ENCODE data around the gene CDH2.

Gene CDH2

GRCh38 chr18:28174181-28174905 lies 2.6 kb downstream of the CDH2 start:
- no peak for DNase-seq
- in situ Hi-C loops (cut with MboI; ENCODE audit: low pct_unique_long_range_greater_than_20kb, low sequenced_read_pairs), result no loop called here

DNA sequence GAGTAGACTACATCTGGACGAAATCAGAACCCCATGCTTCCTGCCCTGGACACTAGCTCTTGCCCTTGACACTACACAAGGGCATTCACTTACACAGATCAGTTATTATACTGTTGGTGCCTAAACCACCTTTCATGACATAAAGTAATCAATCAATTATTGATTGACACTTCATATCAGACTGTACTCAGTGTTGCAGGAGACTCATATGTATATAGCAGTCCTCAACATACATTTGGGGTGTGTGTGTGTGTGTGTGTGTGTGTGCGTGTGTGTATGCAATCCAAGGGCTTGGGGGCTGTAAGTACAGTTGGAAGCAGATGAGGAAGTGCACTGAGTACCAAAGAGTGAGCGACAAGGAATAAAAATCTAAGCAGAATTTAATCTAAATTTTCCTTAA lies 5.1 kb downstream of the CDH2 start:
- no peak for DNase-seq
- in situ Hi-C loops (cut with MboI; ENCODE audit: low pct_unique_long_range_greater_than_20kb, low sequenced_read_pairs), result no loop called here

- DNase-seq, result no peak
- in situ Hi-C loops (cut with MboI; ENCODE audit: low pct_unique_long_range_greater_than_20kb, low sequenced_read_pairs), result no loop called here
Measured at GRCh38 chr18:28168725-28169124, 8.2 kb downstream of the CDH2 start.

GRCh38 chr18:28167835-28168349 lies 9.0 kb downstream of the CDH2 start:
- in situ Hi-C loops (cut with MboI; ENCODE audit: low pct_unique_long_range_greater_than_20kb, low sequenced_read_pairs), result no loop called here
- no peak for DNase-seq

GRCh38 chr18:28164771-28165483 lies 12.0 kb downstream of the CDH2 start:
- in situ Hi-C loops (cut with MboI; ENCODE audit: low pct_unique_long_range_greater_than_20kb, low sequenced_read_pairs), result no loop called here
- DNase-seq, result no peak

- DNase-seq, result no peak
- in situ Hi-C loops (cut with MboI; ENCODE audit: low pct_unique_long_range_greater_than_20kb, low sequenced_read_pairs), result no loop called here
Measured at GRCh38 chr18:28163201-28163775, 13.6 kb downstream of the CDH2 start.

DNA sequence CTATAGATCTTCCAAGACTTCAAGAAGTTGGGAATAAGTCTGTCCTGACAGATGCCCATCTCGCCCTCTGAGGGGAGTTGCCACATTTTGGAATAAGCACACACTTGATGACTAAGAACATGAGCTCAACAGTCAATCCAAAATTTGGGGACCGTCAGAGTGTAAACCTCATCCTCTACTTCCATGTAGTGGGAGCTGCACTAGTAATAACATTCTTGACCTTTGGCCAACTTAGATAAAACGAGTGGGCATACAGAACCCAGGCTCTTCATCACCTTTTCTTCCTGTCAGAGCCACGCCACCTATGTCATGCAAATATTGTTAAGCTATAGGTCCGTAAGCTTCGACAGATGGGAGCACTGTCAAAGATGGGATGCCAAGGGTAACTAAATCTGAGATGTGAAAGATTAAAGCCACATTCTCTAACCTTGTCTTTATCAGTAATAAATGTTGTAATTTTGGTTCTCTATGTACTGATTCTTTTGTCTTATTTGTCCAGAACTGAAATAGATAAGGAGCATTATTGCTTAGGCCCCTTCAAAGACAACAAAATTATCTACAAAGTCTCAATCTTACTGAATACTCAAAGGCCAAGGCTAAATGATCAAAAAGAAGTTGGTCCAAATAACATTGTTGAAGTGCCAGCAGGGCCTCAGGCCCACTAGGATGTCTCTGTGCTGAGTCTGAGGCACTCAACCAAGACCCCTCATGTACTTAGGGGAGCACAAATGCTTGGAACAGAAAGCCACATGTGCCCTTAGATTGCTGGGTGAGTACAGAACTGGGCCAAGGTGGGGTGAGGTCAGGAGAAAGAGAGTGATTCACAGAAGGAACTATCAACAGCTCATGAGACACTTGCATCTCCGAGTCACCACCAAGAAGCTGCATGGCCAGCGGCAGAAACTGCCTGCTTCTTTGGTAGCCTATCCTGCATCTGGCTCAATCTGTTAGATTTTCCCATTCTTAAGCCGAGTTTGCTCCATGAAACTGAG lies 15.0 kb downstream of the CDH2 start:
- in situ Hi-C loops (cut with MboI; ENCODE audit: low pct_unique_long_range_greater_than_20kb, low sequenced_read_pairs), result no loop called here
- DNase-seq, result no peak

- in situ Hi-C loops (cut with MboI; ENCODE audit: low pct_unique_long_range_greater_than_20kb, low sequenced_read_pairs), result no loop called here
- no peak for DNase-seq
Measured at GRCh38 chr18:28159055-28159454, 17.9 kb downstream of the CDH2 start.

DNA sequence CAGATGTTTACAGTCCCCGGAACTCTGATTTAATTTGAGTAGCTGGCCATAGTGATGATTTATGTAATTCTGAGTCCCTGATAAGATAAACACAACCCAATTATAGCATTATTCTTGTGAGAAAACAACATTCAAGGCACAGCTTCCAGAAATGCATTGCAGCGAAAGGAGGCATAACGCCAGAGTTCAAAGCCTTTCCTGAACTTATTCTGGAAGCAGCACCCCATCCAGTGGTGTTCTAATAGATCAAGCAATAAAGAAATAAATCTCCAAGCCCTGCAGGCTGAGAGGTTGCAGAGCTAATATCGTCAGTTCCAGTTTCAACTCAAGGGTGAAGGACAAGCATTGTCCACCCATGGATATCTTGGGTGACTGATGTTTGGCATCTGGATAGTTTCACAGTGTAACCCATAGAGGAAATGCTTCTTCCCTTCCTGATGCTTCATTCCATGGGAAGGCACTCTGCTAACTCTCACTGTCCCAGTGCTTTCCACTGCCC lies 18.8 kb downstream of the CDH2 start:
- in situ Hi-C loops (cut with MboI; ENCODE audit: low pct_unique_long_range_greater_than_20kb, low sequenced_read_pairs), result no loop called here
- no peak for DNase-seq

GRCh38 chr18:28153485-28154065 lies 23.4 kb downstream of the CDH2 start:
- in situ Hi-C loops (cut with MboI; ENCODE audit: low pct_unique_long_range_greater_than_20kb, low sequenced_read_pairs), result no loop called here
- no peak for DNase-seq

DNA sequence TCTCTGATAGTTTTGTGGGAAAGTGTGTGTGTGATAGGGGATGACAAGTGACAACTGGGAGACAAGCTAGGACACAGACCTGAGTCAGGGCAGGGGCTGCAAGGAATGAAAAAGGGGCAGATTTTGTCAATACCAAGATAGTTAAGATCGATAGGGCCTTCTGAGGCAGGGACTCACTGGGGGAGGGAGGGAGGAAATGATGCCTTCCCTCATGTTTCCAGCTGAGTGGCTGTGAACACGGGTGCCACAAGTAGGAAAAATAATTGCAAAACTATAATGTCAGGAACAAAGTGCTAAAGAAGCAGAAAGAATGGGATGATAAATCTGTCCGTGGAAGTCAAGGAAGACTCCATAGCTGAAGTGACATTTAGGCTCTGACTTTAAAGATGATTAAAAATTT lies 24.2 kb downstream of the CDH2 start:
- no peak for DNase-seq
- in situ Hi-C loops (cut with MboI; ENCODE audit: low pct_unique_long_range_greater_than_20kb, low sequenced_read_pairs), result no loop called here

DNA sequence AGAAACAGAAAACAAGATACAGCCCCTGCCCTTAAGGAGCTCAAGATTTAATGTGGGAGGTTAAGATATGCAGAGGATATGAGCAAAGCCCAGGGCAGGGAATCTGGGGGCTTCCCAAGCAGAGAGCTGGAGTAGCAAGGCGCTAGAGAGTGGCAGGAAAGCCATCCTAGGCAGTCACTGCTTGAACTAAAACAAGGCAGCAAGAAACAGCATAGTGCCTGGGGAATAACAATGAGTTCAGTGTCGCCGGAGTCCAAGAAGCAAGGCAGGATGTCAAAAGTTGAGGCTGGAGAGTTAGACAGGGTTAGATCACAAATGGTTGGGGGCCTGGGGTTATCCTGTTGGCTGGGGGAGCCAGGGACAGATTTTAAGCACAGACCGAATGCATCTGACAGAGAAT lies 24.6 kb downstream of the CDH2 start:
- in situ Hi-C loops (cut with MboI; ENCODE audit: low pct_unique_long_range_greater_than_20kb, low sequenced_read_pairs), result no loop called here
- no peak for DNase-seq

- no peak for DNase-seq
- in situ Hi-C loops (cut with MboI; ENCODE audit: low pct_unique_long_range_greater_than_20kb, low sequenced_read_pairs), result no loop called here
Measured at GRCh38 chr18:28151434-28151833, 25.5 kb downstream of the CDH2 start.

GRCh38 chr18:28150925-28151324 lies 26.0 kb downstream of the CDH2 start:
- DNase-seq, result no peak
- in situ Hi-C loops (cut with MboI; ENCODE audit: low pct_unique_long_range_greater_than_20kb, low sequenced_read_pairs), result no loop called here

GRCh38 chr18:28149810-28150420 lies 27.0 kb downstream of the CDH2 start:
- in situ Hi-C loops (cut with MboI; ENCODE audit: low pct_unique_long_range_greater_than_20kb, low sequenced_read_pairs), result no loop called here
- no peak for DNase-seq

DNA sequence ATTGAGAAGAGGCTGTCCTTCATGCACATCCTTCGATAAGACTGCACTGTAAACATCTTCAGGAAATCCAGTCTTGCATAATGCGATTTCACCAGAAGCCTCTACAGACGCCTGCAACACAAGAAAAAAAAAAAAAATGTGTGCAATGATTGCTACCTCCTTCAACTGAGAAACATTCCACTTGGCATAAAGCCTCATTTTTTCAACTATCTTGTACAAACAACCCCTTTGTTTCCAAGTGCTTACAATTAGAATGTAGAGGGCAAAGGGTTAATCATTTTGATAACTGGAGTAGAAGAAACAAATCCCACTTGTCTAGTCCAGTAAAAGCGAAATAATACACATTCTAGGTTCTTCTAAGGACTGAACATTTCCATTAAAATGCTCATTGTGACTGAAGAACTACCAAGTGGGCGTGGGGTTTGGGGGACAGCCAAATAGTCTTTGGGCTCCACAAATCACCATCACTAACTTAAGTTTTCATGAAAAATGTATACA lies 29.2 kb downstream of the CDH2 start:
- in situ Hi-C loops (cut with MboI; ENCODE audit: low pct_unique_long_range_greater_than_20kb, low sequenced_read_pairs), result no loop called here
- DNase-seq, result no peak

GRCh38 chr18:28143725-28144124 lies 33.2 kb downstream of the CDH2 start:
- in situ Hi-C loops (cut with MboI; ENCODE audit: low pct_unique_long_range_greater_than_20kb, low sequenced_read_pairs), result no loop called here

GRCh38 chr18:28138816-28139215 lies 38.1 kb downstream of the CDH2 start:
- in situ Hi-C loops (cut with MboI; ENCODE audit: low pct_unique_long_range_greater_than_20kb, low sequenced_read_pairs), result no loop called here
- no peak for DNase-seq

More at GRCh38 chr18:28143725-28144124, 33.2 kb downstream of the CDH2 start:
- DNase-seq, result no peak

All from KBM-7 (cell line).